GM12865 (cell line): ENCODE measurements around the gene CATSPER1.

Experiments
- DNase-seq: peaks from one replicate; pipeline ENCODE4 v3.0.0; 2010; ENCODE audit warnings: low read depth
- H3K4me3 ChIP-seq: 2 replicates; pipeline ENCODE4 v1.5.1; 2011; ENCODE audit warnings: mild to moderate bottlenecking, low read depth, low read length, control low read depth
- TF ChIP-seq, protein P1 (sequence below): IDR thresholded peaks from 2 replicates; pipeline ENCODE4 v1.5.1; 2011; ENCODE audit warnings: low read length, control low read depth, low read depth, inconsistent platforms; ENCODE audit not compliant: insufficient read depth; ENCODE audit errors: missing control alignments

CATSPER1 gene

DNA sequence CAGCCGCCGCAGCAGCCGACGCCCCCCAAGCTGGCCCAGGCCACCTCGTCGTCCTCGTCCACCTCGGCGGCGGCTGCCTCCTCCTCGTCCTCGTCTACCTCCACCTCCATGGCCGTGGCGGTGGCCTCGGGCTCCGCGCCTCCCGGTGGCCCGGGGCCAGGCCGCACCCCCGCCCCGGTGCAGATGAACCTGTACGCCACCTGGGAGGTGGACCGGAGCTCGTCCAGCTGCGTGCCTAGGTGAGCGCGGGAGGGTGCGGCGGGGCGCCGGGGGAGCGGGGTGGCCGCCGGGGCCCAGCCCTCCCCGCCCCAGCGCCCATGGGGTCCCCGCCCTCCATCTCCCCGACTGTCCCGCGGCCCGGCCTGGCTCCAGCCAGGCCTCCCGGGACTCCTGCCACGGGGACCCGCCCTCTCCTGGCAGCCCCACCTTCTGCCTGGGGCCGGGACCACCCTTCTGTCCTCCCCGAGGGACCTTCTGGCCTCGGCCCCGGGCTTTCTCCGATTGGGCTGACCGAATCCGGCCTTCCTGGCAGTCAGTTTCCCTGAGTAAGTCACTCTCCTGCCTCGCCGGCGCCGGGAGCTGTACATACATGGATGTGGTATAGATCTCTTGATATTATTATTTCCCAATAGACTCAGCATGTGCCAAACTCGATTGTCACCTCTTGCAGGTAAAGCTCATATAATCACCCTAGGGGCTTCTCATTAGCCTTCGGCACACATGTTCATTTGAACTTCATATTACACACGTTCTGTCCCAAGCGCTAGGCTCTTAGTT is 44.5 kb upstream of the CATSPER1 start:
- H3K4me3 ChIP-seq = peak overlapping the region; percentile 75
- TF ChIP-seq, protein P1, sequence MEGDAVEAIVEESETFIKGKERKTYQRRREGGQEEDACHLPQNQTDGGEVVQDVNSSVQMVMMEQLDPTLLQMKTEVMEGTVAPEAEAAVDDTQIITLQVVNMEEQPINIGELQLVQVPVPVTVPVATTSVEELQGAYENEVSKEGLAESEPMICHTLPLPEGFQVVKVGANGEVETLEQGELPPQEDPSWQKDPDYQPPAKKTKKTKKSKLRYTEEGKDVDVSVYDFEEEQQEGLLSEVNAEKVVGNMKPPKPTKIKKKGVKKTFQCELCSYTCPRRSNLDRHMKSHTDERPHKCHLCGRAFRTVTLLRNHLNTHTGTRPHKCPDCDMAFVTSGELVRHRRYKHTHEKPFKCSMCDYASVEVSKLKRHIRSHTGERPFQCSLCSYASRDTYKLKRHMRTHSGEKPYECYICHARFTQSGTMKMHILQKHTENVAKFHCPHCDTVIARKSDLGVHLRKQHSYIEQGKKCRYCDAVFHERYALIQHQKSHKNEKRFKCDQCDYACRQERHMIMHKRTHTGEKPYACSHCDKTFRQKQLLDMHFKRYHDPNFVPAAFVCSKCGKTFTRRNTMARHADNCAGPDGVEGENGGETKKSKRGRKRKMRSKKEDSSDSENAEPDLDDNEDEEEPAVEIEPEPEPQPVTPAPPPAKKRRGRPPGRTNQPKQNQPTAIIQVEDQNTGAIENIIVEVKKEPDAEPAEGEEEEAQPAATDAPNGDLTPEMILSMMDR = no peak
- no peak for DNase-seq

DNA sequence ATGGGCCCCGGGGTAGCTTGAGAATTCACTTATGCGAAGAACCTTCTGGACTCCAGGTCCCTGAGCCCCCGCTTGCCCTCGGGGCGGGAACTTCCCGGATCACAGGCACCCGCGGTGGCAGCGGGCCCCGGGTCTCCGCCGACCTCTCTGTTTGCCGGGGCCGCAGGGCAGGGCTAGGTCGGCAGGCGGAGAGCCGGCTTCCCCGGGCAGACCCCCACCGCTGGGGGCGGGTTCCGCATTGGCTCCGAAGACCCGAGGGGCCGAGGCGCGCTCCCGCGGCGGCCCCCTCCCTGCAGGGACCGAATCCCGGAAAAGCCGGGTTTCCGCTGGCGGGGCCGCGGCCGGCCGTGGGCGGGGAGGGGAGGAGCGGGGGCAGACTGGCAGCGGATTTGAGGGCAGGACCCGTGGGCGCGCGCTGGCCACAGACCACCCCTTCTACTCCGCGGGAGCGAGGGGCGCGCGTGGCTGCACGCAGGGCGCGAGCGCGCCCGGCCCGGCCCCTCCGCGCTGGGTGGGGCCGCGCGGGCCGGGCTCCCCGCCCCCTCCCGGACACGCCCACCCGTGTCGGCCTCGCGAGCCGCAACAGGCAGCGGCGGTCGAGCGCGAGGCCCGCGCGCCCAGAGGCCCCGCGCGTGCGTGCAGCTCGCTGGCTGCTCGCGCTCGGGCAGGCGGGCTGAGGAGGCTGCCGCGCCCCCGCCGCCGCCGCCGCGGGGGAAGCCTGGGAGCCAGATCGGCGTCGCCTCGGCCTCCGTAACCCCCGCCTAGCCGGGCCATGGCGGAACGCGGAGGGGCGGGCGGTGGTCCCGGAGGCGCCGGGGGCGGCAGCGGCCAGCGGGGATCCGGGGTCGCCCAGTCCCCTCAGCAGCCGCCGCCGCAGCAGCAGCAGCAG is 43.7 kb upstream of the CATSPER1 start, which contains the start of gene PACS1:
PACS1 (plus strand) TSS at position 558 of the 889 bp plus-strand sequence; CDS start at position 773, 215 bp downstream.
- TF ChIP-seq, protein P1 = no peak
- DNase-seq = peak; percentile 93

DNA sequence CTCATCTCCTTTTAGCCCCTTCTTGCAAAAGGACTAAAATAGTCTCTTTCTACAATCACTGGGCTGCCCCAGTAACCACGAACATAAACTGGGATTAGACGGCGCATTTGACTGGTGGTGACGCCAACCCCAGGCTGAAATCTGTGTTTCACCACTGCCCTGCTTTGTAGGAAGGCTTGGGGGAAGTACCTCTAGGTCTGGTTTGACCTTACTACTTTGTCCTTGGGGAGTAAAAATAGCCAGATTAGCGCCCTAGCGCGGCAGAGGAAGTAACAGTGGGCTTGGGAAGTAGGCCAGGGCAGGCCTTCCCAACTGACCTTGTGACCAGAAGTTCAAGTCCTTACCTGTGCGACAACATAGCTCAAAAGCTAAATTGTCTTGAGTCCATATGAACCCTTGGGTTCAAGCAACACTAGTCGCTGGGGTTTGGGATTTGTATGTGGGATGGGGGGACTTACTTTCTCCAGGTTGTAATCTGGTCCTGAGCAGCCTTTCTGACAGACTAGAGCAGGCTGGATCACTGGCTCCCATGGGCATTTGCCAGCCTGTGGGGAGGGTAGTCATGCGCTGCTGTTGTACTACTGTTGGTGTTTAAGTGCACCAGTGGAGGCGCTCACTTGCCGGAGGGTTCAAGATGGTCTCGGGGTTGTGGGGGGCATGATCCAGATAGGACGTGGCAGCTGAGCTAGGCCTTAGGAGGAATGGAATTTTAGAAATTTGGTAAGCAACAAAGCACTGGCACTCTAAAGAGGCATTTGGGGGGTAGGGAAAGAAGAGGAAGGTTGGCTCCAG is 42.8 kb upstream of the CATSPER1 start:
- H3K4me3 ChIP-seq = peak overlapping the region; percentile 65
- TF ChIP-seq, protein P1 = peak; percentile 30
- DNase-seq = peak; percentile 86

More for the DNA sequence above, 43.7 kb upstream of the CATSPER1 start, which contains the start of gene PACS1:
- H3K4me3 ChIP-seq = peak within 1 kb of the TSS; percentile 75

DNA sequence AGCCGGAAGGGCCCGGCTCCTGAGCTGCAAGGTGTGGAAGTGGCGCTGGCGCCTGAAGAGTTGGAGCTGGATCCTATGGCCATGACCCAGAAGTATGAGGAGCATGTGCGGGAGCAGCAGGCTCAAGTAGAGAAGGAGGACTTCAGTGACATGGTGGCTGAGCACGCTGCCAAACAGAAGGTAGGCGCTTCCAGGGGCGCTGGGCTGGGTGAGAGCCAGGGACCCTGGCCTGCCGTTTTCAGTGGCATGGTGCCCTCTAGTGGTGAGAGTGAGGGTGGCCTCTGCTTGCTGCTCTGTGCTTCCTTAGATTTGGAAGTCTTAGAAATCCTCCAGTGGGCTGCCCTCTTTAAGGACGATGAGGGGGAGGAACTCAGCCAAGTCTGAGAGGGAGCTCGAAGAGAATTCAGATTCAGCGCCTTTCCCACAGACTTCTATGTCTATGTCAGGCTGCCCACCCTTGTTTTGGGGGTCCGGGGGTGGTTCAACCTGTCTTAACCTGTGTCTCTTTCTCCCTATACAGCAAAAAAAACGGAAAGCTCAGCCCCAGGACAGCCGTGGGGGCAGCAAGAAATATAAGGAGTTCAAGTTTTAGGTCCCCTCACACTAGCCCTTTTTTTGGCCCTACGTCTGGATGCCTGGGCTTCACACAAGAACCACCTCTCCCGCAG is 42.0 kb upstream of the CATSPER1 start:
- TF ChIP-seq, protein P1 = peak; percentile 90
- DNase-seq = peak; percentile 81
- peak overlapping the region; percentile 65 for H3K4me3 ChIP-seq

DNA sequence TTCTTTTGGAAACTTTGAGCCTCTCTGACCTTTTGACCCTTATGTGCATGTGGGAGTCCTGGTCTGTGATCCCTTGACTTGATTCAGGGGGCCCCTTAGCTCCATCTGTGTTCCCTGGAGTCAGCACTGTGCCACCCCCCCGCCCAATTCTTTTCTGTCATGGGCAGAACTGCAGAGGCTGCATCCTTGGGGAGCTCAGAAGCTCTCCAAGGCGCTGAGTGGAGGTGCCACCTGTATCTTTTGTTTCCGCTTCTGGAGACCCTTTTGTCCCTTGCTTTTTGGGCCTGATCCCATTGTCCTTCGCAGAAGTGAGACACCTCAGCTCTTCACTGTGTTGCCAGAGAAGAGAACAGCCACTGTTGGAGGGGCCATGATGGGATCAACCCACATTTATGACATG is 41.4 kb upstream of the CATSPER1 start:
- no peak for DNase-seq
- H3K4me3 ChIP-seq = no peak overlapping the region
- TF ChIP-seq, protein P1 = no peak

DNA sequence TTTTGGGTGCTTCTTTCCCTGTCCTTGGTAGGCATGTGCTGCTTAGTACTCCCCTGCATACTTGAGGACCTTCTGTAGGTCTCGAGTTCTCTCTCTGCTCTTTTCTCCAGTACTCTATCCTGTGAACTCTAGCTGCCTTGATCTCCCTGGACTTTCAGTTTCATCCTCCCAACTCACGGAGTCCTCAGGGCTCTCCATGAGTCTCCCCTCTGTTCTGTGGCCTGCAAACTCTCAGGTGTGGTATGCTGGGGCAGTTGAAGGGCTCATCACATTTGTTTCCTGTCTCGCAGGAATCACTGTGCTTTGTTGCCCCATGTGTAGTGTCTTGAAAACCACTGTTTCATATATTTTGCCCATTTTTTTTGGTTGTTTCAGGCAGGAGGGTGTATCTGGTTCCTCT is 40.5 kb upstream of the CATSPER1 start:
- no peak for DNase-seq
- TF ChIP-seq, protein P1 = no peak
- no peak overlapping the region for H3K4me3 ChIP-seq
